HEK293 (cell line): Measurements from ENCODE around the gene ANKRD31.

Experiments
- CTCF ChIA-PET: fragments of 350-600 bp; formaldehyde crosslinking; extraction: SDS; loops from one replicate; lab custom pipeline; 2021; ENCODE audit warnings: antibody characterized with exemption; lab: Yijun Ruan, JAX
- POLR2A ChIA-PET: fragments of 300-600 bp; formaldehyde crosslinking; extraction: SDS; loops from one replicate; lab custom pipeline; 2020; ENCODE audit warnings: antibody characterized with exemption, inconsistent platforms; lab: Yijun Ruan, JAX
- H3K27ac ChIP-seq: fragments of 200-500 bp; sonication (Bioruptor generic); 2 replicates; pipeline ENCODE4 v1.5.1; 2014; ENCODE audit warnings: low read depth, low read length, control low read depth, inconsistent platforms; ENCODE audit errors: extremely low read depth
- H3K36me3 ChIP-seq, 2 experiments: fragments of 200-500 bp in 1 of 2; sonication (Bioruptor generic) in 1 of 2; 1 replicate in 1 of 2; 2 replicates in 1 of 2; pipeline ENCODE4 v1.5.1; 2014 to 2017; ENCODE audit warnings: inconsistent platforms in 2 of 2, low read length in 2 of 2; ENCODE audit not compliant: control insufficient read depth in 2 of 2, insufficient read depth in 1 of 2
- H3K4me1 ChIP-seq: fragments of 200-500 bp; sonication (Bioruptor generic); 2 replicates; pipeline ENCODE4 v1.5.1; 2014; ENCODE audit warnings: mild to moderate bottlenecking, low read length, inconsistent platforms; ENCODE audit not compliant: control insufficient read depth, insufficient read depth
- H3K4me3 ChIP-seq: 2 replicates; pipeline ENCODE4 v1.5.1; 2011; ENCODE audit warnings: low read depth, mild to moderate bottlenecking, control low read depth, low read length, moderate library complexity
- H3K9me3 ChIP-seq: fragments of 200-500 bp; sonication (Bioruptor generic); 2 replicates; pipeline ENCODE4 v1.5.1; 2014; ENCODE audit warnings: low read depth, low read length, inconsistent platforms; ENCODE audit not compliant: control insufficient read depth, insufficient read depth
- EGR2 ChIP-seq: fragments of 450-650 bp; formaldehyde crosslinking; IDR thresholded peaks from 2 replicates; pipeline ENCODE4 v1.5.1; 2016; ENCODE audit warnings: low read depth, missing biosample characterization, missing genetic modification characterization
- GLIS2 ChIP-seq: fragments of 450-650 bp; formaldehyde crosslinking; IDR thresholded peaks from 2 replicates; pipeline ENCODE4 v1.5.1; 2016; ENCODE audit warnings: missing biosample characterization, missing genetic modification characterization
- KLF1 ChIP-seq: fragments of 450-650 bp; formaldehyde crosslinking; IDR thresholded peaks from 2 replicates; pipeline ENCODE4 v1.5.1; 2016; ENCODE audit warnings: missing biosample characterization, missing genetic modification characterization
- KLF7 ChIP-seq: fragments of 450-650 bp; formaldehyde crosslinking; IDR thresholded peaks from 2 replicates; pipeline ENCODE4 v1.5.1; 2016; ENCODE audit warnings: missing biosample characterization, missing genetic modification characterization, borderline replicate concordance
- MYNN ChIP-seq: fragments of 450-650 bp; formaldehyde crosslinking; IDR thresholded peaks from 2 replicates; pipeline ENCODE4 v1.5.1; 2016; ENCODE audit warnings: missing biosample characterization, missing genetic modification characterization, borderline replicate concordance
- SCRT2 ChIP-seq: fragments of 450-650 bp; formaldehyde crosslinking; IDR thresholded peaks from 2 replicates; pipeline ENCODE4 v1.5.1; 2016; ENCODE audit warnings: missing biosample characterization, missing genetic modification characterization
- SETDB1 ChIP-seq: IDR thresholded peaks from one replicate; pipeline ENCODE4 v1.6.1; 2017; ENCODE audit warnings: mild to moderate bottlenecking, low read length, moderate library complexity, mixed read lengths; ENCODE audit not compliant: insufficient read length
- SP7 ChIP-seq: fragments of 450-650 bp; formaldehyde crosslinking; IDR thresholded peaks from 2 replicates; pipeline ENCODE4 v1.5.1; 2016; ENCODE audit warnings: missing biosample characterization, missing genetic modification characterization
- ZBTB48 ChIP-seq: fragments of 450-650 bp; formaldehyde crosslinking; IDR thresholded peaks from 2 replicates; pipeline ENCODE4 v1.5.1; 2016; ENCODE audit warnings: missing biosample characterization, missing genetic modification characterization
- ZNF132 ChIP-seq: fragments of 450-650 bp; formaldehyde crosslinking; IDR thresholded peaks from 2 replicates; pipeline ENCODE4 v1.5.1; 2017; ENCODE audit warnings: missing biosample characterization, missing genetic modification characterization, borderline replicate concordance
- ZNF174 ChIP-seq: fragments of 450-650 bp; formaldehyde crosslinking; IDR thresholded peaks from 2 replicates; pipeline ENCODE4 v1.5.0; 2017; ENCODE audit warnings: missing biosample characterization, mild to moderate bottlenecking, missing genetic modification characterization
- ZNF202 ChIP-seq: fragments of 450-650 bp; formaldehyde crosslinking; IDR thresholded peaks from 2 replicates; pipeline ENCODE4 v1.5.1; 2016; ENCODE audit warnings: missing biosample characterization, missing genetic modification characterization, borderline replicate concordance
- ZNF214 ChIP-seq: fragments of 450-650 bp; formaldehyde crosslinking; IDR thresholded peaks from 2 replicates; pipeline ENCODE4 v1.5.1; 2017; ENCODE audit warnings: missing biosample characterization, mild to moderate bottlenecking, missing genetic modification characterization, borderline replicate concordance
- ZNF23 ChIP-seq: fragments of 450-650 bp; formaldehyde crosslinking; IDR thresholded peaks from 2 replicates; pipeline ENCODE4 v1.5.1; 2016; ENCODE audit warnings: missing biosample characterization, missing genetic modification characterization, borderline replicate concordance
- ZNF266 ChIP-seq: fragments of 450-650 bp; formaldehyde crosslinking; IDR thresholded peaks from 2 replicates; pipeline ENCODE4 v1.5.1; 2016; ENCODE audit warnings: missing biosample characterization, missing genetic modification characterization, low read depth
- ZNF335 ChIP-seq: fragments of 450-650 bp; formaldehyde crosslinking; conservative IDR thresholded peaks from 2 replicates; pipeline ENCODE4 v1.5.1; 2016; ENCODE audit warnings: missing biosample characterization, missing genetic modification characterization
- ZNF404 ChIP-seq: fragments of 450-650 bp; formaldehyde crosslinking; IDR thresholded peaks from 2 replicates; pipeline ENCODE4 v1.5.1; 2017; ENCODE audit warnings: missing biosample characterization, missing genetic modification characterization
- ZNF529 ChIP-seq: fragments of 450-650 bp; formaldehyde crosslinking; IDR thresholded peaks from 2 replicates; pipeline ENCODE4 v1.5.1; 2017; ENCODE audit warnings: missing genetic modification characterization, missing biosample characterization; ENCODE audit not compliant: insufficient replicate concordance
- ZNF544 ChIP-seq: fragments of 450-650 bp; formaldehyde crosslinking; IDR thresholded peaks from 2 replicates; pipeline ENCODE4 v1.5.0; 2017; ENCODE audit warnings: missing biosample characterization, missing genetic modification characterization
- ZNF560 ChIP-seq: fragments of 450-650 bp; formaldehyde crosslinking; IDR thresholded peaks from 2 replicates; pipeline ENCODE4 v1.5.1; 2017; ENCODE audit warnings: missing biosample characterization, missing genetic modification characterization, borderline replicate concordance
- ZNF561 ChIP-seq: fragments of 450-650 bp; IDR thresholded peaks from 2 replicates; pipeline ENCODE4 v1.5.1; 2018; ENCODE audit warnings: missing biosample characterization, missing genetic modification characterization, borderline replicate concordance
- TF ChIP-seq, protein P1 (sequence below): fragments of 450-650 bp; formaldehyde crosslinking; IDR thresholded peaks from 2 replicates; pipeline ENCODE4 v1.5.1; 2016; ENCODE audit warnings: missing biosample characterization, missing genetic modification characterization, borderline replicate concordance
- TF ChIP-seq, protein P2 (sequence below): sonication (generic); formaldehyde crosslinking; IDR thresholded peaks from 2 replicates; pipeline ENCODE4 v1.8.1; 2022; ENCODE audit warnings: mild to moderate bottlenecking, moderate library complexity, missing genetic modification reagents
- TF ChIP-seq, protein P3 (sequence below): fragments of 450-650 bp; formaldehyde crosslinking; IDR thresholded peaks from 2 replicates; pipeline ENCODE4 v1.5.1; 2016; ENCODE audit warnings: missing biosample characterization, missing genetic modification characterization
- TF ChIP-seq, protein P4 (sequence below): fragments of 450-650 bp; formaldehyde crosslinking; IDR thresholded peaks from 2 replicates; pipeline ENCODE4 v1.5.1; 2016; ENCODE audit warnings: missing biosample characterization, missing genetic modification characterization

The ANKRD31 gene

DNA sequence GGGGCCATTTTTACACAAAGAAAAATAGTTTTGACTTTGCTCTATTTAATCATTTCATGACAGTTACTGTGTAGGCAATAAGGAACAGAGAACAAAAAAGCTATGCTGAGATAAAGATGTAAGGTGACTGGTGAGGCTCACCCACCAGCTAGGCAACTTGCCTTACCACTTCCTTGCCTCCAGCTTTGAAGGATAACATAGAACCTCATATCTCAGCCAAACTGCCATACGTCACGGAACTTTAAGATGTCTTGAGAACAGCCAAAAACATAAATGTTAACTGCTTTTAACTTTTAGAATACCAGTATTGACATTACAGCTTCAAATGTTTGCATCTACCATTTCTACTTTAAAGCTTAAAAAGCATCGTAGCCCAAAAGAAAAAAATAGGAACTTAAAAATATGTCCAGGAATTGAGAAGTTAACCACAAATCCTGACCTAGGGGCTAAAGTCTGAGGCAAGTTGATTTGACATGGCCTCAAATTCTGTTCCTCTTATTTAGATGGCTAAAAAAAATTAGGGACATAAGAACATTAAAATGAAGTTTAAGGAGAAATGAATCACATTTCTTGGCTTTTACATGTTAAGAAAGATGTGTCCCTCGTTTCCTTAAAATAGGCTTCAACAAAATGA is 176.6 kb downstream of the ANKRD31 start:
- TF ChIP-seq ZNF266 (no peak), ZNF561 (no peak), ZNF132 (tag by site-specific recombination) (no peak), KLF1 (tag by site-specific recombination) (no peak), ZNF529 (tag by site-specific recombination) (no peak), ZNF23 (no peak), ZNF335 (tag by site-specific recombination) (no peak)
- TF ChIP-seq, protein P1, sequence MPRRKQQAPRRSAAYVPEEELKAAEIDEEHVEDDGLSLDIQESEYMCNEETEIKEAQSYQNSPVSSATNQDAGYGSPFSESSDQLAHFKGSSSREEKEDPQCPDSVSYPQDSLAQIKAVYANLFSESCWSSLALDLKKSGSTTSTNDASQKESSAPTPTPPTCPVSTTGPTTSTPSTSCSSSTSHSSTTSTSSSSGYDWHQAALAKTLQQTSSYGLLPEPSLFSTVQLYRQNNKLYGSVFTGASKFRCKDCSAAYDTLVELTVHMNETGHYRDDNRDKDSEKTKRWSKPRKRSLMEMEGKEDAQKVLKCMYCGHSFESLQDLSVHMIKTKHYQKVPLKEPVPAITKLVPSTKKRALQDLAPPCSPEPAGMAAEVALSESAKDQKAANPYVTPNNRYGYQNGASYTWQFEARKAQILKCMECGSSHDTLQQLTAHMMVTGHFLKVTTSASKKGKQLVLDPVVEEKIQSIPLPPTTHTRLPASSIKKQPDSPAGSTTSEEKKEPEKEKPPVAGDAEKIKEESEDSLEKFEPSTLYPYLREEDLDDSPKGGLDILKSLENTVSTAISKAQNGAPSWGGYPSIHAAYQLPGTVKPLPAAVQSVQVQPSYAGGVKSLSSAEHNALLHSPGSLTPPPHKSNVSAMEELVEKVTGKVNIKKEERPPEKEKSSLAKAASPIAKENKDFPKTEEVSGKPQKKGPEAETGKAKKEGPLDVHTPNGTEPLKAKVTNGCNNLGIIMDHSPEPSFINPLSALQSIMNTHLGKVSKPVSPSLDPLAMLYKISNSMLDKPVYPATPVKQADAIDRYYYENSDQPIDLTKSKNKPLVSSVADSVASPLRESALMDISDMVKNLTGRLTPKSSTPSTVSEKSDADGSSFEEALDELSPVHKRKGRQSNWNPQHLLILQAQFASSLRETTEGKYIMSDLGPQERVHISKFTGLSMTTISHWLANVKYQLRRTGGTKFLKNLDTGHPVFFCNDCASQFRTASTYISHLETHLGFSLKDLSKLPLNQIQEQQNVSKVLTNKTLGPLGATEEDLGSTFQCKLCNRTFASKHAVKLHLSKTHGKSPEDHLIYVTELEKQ: no peak
- TF ChIP-seq, protein P2, sequence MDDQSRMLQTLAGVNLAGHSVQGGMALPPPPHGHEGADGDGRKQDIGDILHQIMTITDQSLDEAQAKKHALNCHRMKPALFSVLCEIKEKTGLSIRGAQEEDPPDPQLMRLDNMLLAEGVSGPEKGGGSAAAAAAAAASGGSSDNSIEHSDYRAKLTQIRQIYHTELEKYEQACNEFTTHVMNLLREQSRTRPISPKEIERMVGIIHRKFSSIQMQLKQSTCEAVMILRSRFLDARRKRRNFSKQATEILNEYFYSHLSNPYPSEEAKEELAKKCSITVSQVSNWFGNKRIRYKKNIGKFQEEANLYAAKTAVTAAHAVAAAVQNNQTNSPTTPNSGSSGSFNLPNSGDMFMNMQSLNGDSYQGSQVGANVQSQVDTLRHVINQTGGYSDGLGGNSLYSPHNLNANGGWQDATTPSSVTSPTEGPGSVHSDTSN (CRISPR knock-in tag): no peak
- TF ChIP-seq, protein P3, sequence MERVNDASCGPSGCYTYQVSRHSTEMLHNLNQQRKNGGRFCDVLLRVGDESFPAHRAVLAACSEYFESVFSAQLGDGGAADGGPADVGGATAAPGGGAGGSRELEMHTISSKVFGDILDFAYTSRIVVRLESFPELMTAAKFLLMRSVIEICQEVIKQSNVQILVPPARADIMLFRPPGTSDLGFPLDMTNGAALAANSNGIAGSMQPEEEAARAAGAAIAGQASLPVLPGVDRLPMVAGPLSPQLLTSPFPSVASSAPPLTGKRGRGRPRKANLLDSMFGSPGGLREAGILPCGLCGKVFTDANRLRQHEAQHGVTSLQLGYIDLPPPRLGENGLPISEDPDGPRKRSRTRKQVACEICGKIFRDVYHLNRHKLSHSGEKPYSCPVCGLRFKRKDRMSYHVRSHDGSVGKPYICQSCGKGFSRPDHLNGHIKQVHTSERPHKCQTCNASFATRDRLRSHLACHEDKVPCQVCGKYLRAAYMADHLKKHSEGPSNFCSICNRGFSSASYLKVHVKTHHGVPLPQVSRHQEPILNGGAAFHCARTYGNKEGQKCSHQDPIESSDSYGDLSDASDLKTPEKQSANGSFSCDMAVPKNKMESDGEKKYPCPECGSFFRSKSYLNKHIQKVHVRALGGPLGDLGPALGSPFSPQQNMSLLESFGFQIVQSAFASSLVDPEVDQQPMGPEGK (tag by site-specific recombination): no peak
- H3K4me3 ChIP-seq: no peak overlapping the region
- ChIA-PET POLR2A (no interaction called here), CTCF (interaction anchor here (1.7 kb wide), 1 partner anchor 10 kb away, joined by 5 read pairs; no protein-coding TSS in a partner anchor)
- no peaks in the 10 kb centered on the region for H3K9me3 ChIP-seq
- no peaks in the 10 kb centered on the region for H3K4me1 ChIP-seq
- no peak overlapping the region for H3K27ac ChIP-seq
- H3K36me3 ChIP-seq: no peaks in the 10 kb centered on the region

DNA sequence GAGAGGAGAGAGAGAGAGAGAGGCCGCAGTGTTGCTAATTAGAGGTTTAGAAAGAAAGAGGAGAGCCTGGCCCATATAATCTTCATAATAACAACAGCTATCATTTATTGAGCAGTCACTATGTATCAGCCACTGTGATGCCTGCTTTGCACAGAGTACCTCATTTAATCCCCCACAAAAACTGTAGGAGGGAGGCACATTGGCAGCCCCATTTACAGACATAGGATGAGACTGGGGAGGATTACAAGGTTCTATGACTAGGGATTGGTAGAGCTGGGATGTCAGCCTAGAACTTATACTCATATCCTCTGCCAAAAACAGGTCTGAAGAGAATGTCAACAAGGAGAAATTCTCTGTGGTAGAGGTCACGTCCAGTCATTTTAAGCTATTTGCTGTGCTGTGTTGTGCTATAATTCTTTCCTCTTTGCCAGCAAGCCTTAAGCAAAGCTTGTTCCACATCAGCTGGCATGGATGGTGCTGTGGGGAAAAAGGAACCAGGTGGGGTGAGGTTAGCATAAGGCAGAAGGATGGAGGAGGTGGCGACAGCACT is 177.6 kb downstream of the ANKRD31 start:
- Histone ChIP-seq H3K4me3 (no peak overlapping the region), H3K9me3 (no peaks in the 10 kb centered on the region), H3K36me3 (no peaks in the 10 kb centered on the region), H3K27ac (no peak overlapping the region), H3K4me1 (no peaks in the 10 kb centered on the region)
- ChIA-PET CTCF (interaction anchor here (1.7 kb wide), 1 partner anchor 9 kb away, joined by 5 read pairs; no protein-coding TSS in a partner anchor), POLR2A (no interaction called here)
- no peak for TF ChIP-seq MYNN (tag by site-specific recombination)
- TF ChIP-seq ZNF544 (tag by site-specific recombination): no peak
- peak; percentile 83 for TF ChIP-seq SP7 (tag by site-specific recombination)

DNA sequence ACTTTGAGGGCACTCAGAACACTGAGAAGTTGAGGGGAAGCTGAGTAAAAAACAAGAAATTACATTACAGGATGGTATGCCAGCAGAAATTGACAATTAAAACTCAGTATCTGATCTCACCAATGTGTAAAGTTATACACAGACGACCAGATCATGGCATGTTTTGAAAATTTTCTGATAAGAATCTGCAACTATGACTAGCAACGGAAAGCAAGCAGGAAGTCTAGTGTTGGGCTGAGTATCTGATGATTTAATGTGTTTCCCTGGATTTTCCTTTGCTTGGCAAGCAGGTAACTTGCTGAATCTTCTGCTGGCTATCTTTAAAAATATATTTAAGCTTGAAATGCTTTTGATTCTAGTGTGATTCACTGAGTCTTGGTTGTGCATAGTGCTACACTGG is 179.1 kb downstream of the ANKRD31 start:
- Histone ChIP-seq H3K27ac (no peak overlapping the region), H3K4me3 (no peak overlapping the region), H3K36me3 (no peaks in the 10 kb centered on the region), H3K4me1 (no peaks in the 10 kb centered on the region), H3K9me3 (no peaks in the 10 kb centered on the region)
- ChIA-PET POLR2A (no interaction called here), CTCF (interaction anchor here (0.6 kb wide), 1 partner anchor 785 kb away, joined by 5 read pairs; no protein-coding TSS in a partner anchor)
- TF ChIP-seq GLIS2 (tag by site-specific recombination) (no peak), ZNF174 (no peak), EGR2 (no peak), ZNF202 (tag by site-specific recombination) (no peak), ZNF404 (tag by site-specific recombination) (no peak), ZNF214 (tag by site-specific recombination) (no peak), SCRT2 (no peak), KLF7 (tag by site-specific recombination) (no peak), ZNF560 (tag by site-specific recombination) (no peak), ZBTB48 (tag by site-specific recombination) (no peak), SETDB1 (no peak)
- TF ChIP-seq, protein P4, sequence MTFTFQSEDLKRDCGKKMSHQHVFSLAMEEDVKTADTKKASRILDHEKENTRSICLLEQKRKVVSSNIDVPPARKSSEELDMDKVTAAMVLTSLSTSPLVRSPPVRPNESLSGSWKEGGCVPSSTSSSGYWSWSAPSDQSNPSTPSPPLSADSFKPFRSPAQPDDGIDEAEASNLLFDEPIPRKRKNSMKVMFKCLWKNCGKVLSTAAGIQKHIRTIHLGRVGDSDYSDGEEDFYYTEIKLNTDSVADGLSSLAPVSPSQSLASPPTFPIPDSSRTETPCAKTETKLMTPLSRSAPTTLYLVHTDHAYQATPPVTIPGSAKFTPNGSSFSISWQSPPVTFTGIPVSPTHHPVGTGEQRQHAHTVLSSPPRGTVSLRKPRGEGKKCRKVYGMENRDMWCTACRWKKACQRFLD (tag by site-specific recombination): no peak
